ENCODE measurements around the gene SMAD5. TPM values are rescaled to one million over a fixed set of nuclear protein-coding genes. Genes with fewer than 3 reads are reported as not detected.

The SMAD5 gene
- total and polyA plus RNA-seq, 2 of the 13 experiments (the other 11 are each of a cell fraction or from before 2014, with no cell fraction given): 27.2 to 48.5 TPM

- TF ChIP-seq THRA (CRISPR knock-in tag; IDR thresholded peaks at IDR 0.05; ENCODE audit: borderline replicate concordance): no peak
- TF ChIP-seq ZNF282 (IDR thresholded peaks at IDR 0.05; ENCODE audit: partially characterized antibody): no peak
- TF ChIP-seq EP300 (IDR thresholded peaks at IDR 0.05; ENCODE audit: low read depth in 2 of 2, low read length in 2 of 2): no peak
- no peak for TF ChIP-seq EP300 (CRISPR knock-in tag; IDR thresholded peaks at IDR 0.05; ENCODE audit: borderline replicate concordance)
These were observed 76.8 kb downstream of the SMAD5 start (continued) for GRCh38 chr5:136209346-136209910.

- 33% methylated on average over 2 of the region's 4 CpGs for WGBS (ENCODE audit: low lambda C conversion rate)
- peaks cover 0 to 47% of the 10 kb centered on the region in 2 experiments; a peak in 3 of 5 replicates for H3K27me3 ChIP-seq (ENCODE audit: control insufficient read depth in 1 of 2, insufficient read depth in 2 of 2, low read length in 2 of 2)
- intact Hi-C loops (cut with micrococcal nuclease; ENCODE audit: unreplicated experiment): no loop called here
- no peaks in the 10 kb centered on the region for H3K9me3 ChIP-seq (ENCODE audit: low read length)
- no peaks in the 10 kb centered on the region for H4K20me1 ChIP-seq (ENCODE audit: insufficient read depth, low read length)
- no peak overlapping the region for H3K4me2 ChIP-seq (ENCODE audit: low read depth, low read length)
- DNase-seq (ENCODE audit: low spot score) (no peak), ATAC-seq (no peak), FAIRE-seq (no peak)
- no TSS peak for BruUV-seq (replicated peaks)
- no peak overlapping the region for H3K27ac ChIP-seq (ENCODE audit: extremely low read length, insufficient read depth, low read length)
- H2AFZ ChIP-seq (ENCODE audit: low read length): no peak overlapping the region
- H3K36me3 ChIP-seq (replicated peaks in 1 of 2; ENCODE audit: control insufficient read depth in 1 of 2, insufficient read depth in 2 of 2, low read length in 2 of 2): no peaks in the 10 kb centered on the region
- no peaks in the 10 kb centered on the region for H3K4me1 ChIP-seq (ENCODE audit: insufficient read depth, low read length)
- H3K79me2 ChIP-seq (ENCODE audit: insufficient read depth, low read length): no peaks in the 10 kb centered on the region
- ChIA-PET CTCF (ENCODE audit: low intra/inter-chr PET ratio, low total read pairs) (no interaction called here), POLR2A (no interaction called here)
- in situ Hi-C loops (cut with HindIII; ENCODE audit: extremely low pct_ligation_motif_present, low pct_unique_long_range_greater_than_20kb): loop anchor here (5.0 kb wide), 1 partner anchor 323 kb away; no protein-coding TSS in a partner anchor
- no peak overlapping the region for H3K9ac ChIP-seq (ENCODE audit: insufficient read depth, low read depth, low read length)
- no peak overlapping the region for H3K4me3 ChIP-seq (replicated peaks in 1 of 3; ENCODE audit: insufficient read depth in 1 of 3, low read depth in 2 of 3, low read length in 3 of 3)
- no peak for TF ChIP-seq SALL2 (CRISPR knock-in tag; IDR thresholded peaks at IDR 0.05)
- no peak for TF ChIP-seq ZNF674 (CRISPR knock-in tag; IDR thresholded peaks at IDR 0.05; ENCODE audit: low read depth)
These were observed 77.6 kb downstream of the SMAD5 start for GRCh38 chr5:136210259-136210658.

Data from HepG2 (cell line).